Stomach (tissue), 9 donors: ENCODE measurements around the gene PDK2. TPM values are rescaled to one million over a fixed set of nuclear protein-coding genes. Genes with fewer than 3 reads are reported as not detected.

ENCODE experiments used
- DNase-seq, 2 donors: peaks; one replicate each; pipeline versions ENCODE4 v3.0.0 to v3.0.0-alpha.2; 2013 to 2019
- H3K27ac ChIP-seq, 5 donors: fragments of 200-600 bp in 4 of 5; sonication (generic) in 4 of 5; one replicate each; pipeline ENCODE4 v1.5.1; 2013 to 2019; ENCODE audit warnings: mild to moderate bottlenecking in 1 of 5, moderate library complexity in 1 of 5
- H3K27me3 ChIP-seq, 3 donors: fragments of 200-600 bp; sonication (generic); one replicate each; pipeline ENCODE4 v1.5.1; 2017 to 2019; ENCODE audit warnings: mixed run types in 1 of 3
- H3K36me3 ChIP-seq, 4 donors: fragments of 200-600 bp; sonication (generic); 1 replicate in 3 of 4; 2 replicates in 1 of 4; pipeline ENCODE4 v1.5.1; 2016 to 2019
- H3K4me1 ChIP-seq, 4 donors: fragments of 200-600 bp; sonication (generic); one replicate each; pipeline ENCODE4 v1.5.1; 2016 to 2019
- H3K4me3 ChIP-seq, 4 donors: fragments of 200-600 bp; sonication (generic) in 3 of 4; one replicate each; pipeline ENCODE4 v1.5.1; 2016 to 2019; ENCODE audit warnings: mild to moderate bottlenecking in 1 of 4
- H3K9me3 ChIP-seq, 4 donors: fragments of 200-600 bp; sonication (generic); one replicate each; pipeline ENCODE4 v1.5.1; 2016 to 2019
- CTCF ChIP-seq, 7 experiments: fragments of 450-650 bp in 4 of 7; fragments of 200-600 bp in 3 of 7; sonication (generic) in 3 of 7; IDR thresholded peaks; one replicate each; pipeline ENCODE4 v1.5.1; 2016 to 2019; ENCODE audit warnings: antibody characterized with exemption in 7 of 7, control low read depth in 2 of 7, mild to moderate bottlenecking in 1 of 7
- EP300 ChIP-seq: sonication (generic); formaldehyde crosslinking; IDR thresholded peaks from one replicate; pipeline ENCODE4 v1.6.1; 2017; ENCODE audit warnings: antibody characterized with exemption
- POLR2A ChIP-seq, 4 donors: fragments of 450-650 bp; IDR thresholded peaks; one replicate each; pipeline ENCODE4 v1.6.1; 2016; ENCODE audit warnings: antibody characterized with exemption in 4 of 4, control low read depth in 2 of 4, mild to moderate bottlenecking in 1 of 4, moderate library complexity in 1 of 4
- POLR2AphosphoS5 ChIP-seq, 3 donors: sonication (generic); formaldehyde crosslinking; IDR thresholded peaks; one replicate each; pipeline ENCODE4 v1.6.1; 2016; ENCODE audit warnings: antibody characterized with exemption in 3 of 3
- WGBS, 5 donors: extraction: QIAGEN DNeasy Blood & Tissue Kit in 3 of 5; methylation state at CpG; one replicate each; pipeline versions ENCODE4 v1.1.5 to v1.1.7; 2013 to 2018; 5-methylcytosine and 5-hydroxymethylcytosine counted together
- intact Hi-C: fragments of 100-400 bp; cut with DNase I; formaldehyde crosslinking; loops from one replicate; pipeline ENCODE4 v1.15.1; 2023; ENCODE audit warnings: low total_unique reads
- polyA plus RNA-seq, 3 donors: library from polyadenylated mRNA; stranded (reverse); fragments of 200-250 nt; gene quantifications; one replicate each; pipeline ENCODE4 v1.2.3, GENCODE V29; 2013
- total RNA-seq, 5 donors: library from RNA; depleted of rRNA; stranded (reverse); fragments of >200 nt; gene quantifications; one replicate each; pipeline versions ENCODE4 v1.1.0 to v1.2.3, GENCODE V29; 2014 to 2016
- donor health status: healthy with polysubstance abuse.
- donor health status: Bipolar disorder and iron deficiency.
- donor health status: healthy.

Gene PDK2
- total and polyA plus RNA-seq, 8 donors = 4.6 to 255 (median 20.4) TPM

GRCh38 chr17:50153650-50154575 lies 58.8 kb downstream of the PDK2 start:
- DNase-seq = peak in 1 of 2 donors; percentile 61
- Histone ChIP-seq H3K9me3 (no peaks in the 10 kb centered on the region), H3K27ac (peak overlapping the region in 4 of 5 donors; percentile 31 to 97 (median 83)), H3K4me3 (no peak overlapping the region), H3K27me3 (no peaks in the 10 kb centered on the region), H3K36me3 (no peaks in the 10 kb centered on the region), H3K4me1 (peaks cover 39 to 62% (median 48%) of the 10 kb centered on the region in 4 donors)
- no peak for TF ChIP-seq POLR2A (IDR thresholded peaks at IDR 0.05)
- TF ChIP-seq POLR2AphosphoS5 (IDR thresholded peaks at IDR 0.05) = no peak
- TF ChIP-seq CTCF (IDR thresholded peaks at IDR 0.05) = no peak
- TF ChIP-seq EP300 = no peak
- intact Hi-C loops = no loop called here
- WGBS, 5 donors = 38 to 50% (median 45%) methylated on average over 14 to 16 of the region's 16 CpGs

GRCh38 chr17:50154604-50155003 lies 59.5 kb downstream of the PDK2 start:
- 42 to 64% (median 44%) methylated on average over 1 of the region's 1 CpG for WGBS, 5 donors
- H3K4me1 ChIP-seq = peaks cover 33 to 55% (median 42%) of the 10 kb centered on the region in 4 donors
- intact Hi-C loops = no loop called here

GRCh38 chr17:50155115-50155819 lies 60.1 kb downstream of the PDK2 start:
- intact Hi-C loops = no loop called here
- H3K36me3 ChIP-seq = no peaks in the 10 kb centered on the region
- 67 to 73% (median 68%) methylated on average over 8 of the region's 8 CpGs for whole genome bisulfite sequencing, 5 donors
- H3K4me3 ChIP-seq = no peak overlapping the region
- peak overlapping the region; percentile 24 to 97 (median 73) for H3K27ac ChIP-seq
- DNase-seq = peak in 1 of 2 donors; percentile 79
- peaks cover 32 to 55% (median 41%) of the 10 kb centered on the region in 4 donors for H3K4me1 ChIP-seq
- H3K9me3 ChIP-seq = no peaks in the 10 kb centered on the region
- TF ChIP-seq POLR2A (IDR thresholded peaks at IDR 0.05) (no peak), POLR2AphosphoS5 (IDR thresholded peaks at IDR 0.05) (no peak), EP300 (no peak), CTCF (IDR thresholded peaks at IDR 0.05) (no peak)
- no peaks in the 10 kb centered on the region for H3K27me3 ChIP-seq

More at GRCh38 chr17:50154604-50155003, 59.5 kb downstream of the PDK2 start:
- Histone ChIP-seq H3K4me3 (no peak overlapping the region), H3K9me3 (no peaks in the 10 kb centered on the region), H3K27ac (peak overlapping the region in 4 of 5 donors; percentile 31 to 97 (median 83)), H3K36me3 (no peaks in the 10 kb centered on the region), H3K27me3 (no peaks in the 10 kb centered on the region)
- TF ChIP-seq POLR2A (IDR thresholded peaks at IDR 0.05) (no peak), CTCF (IDR thresholded peaks at IDR 0.05) (no peak), POLR2AphosphoS5 (IDR thresholded peaks at IDR 0.05) (no peak), EP300 (no peak)
- DNase-seq = no peak

- Histone ChIP-seq H3K4me1 (peaks cover 25 to 48% (median 38%) of the 10 kb centered on the region in 4 donors), H3K27me3 (no peaks in the 10 kb centered on the region), H3K9me3 (no peaks in the 10 kb centered on the region), H3K4me3 (no peak overlapping the region), H3K36me3 (no peaks in the 10 kb centered on the region), H3K27ac (no peak overlapping the region)
- DNase-seq = no peak
- WGBS, 5 donors = 31 to 44% (median 38%) methylated on average over 4 of the region's 4 CpGs
- TF ChIP-seq POLR2AphosphoS5 (IDR thresholded peaks at IDR 0.05) (no peak), CTCF (IDR thresholded peaks at IDR 0.05) (no peak), EP300 (no peak), POLR2A (IDR thresholded peaks at IDR 0.05) (no peak)
- intact Hi-C loops = no loop called here
These were observed 62.7 kb downstream of the PDK2 start for GRCh38 chr17:50157891-50158290.
